A673 (cell line): ENCODE measurements around the gene PFKFB2.

ENCODE experiments used
- EZH2 ChIP-seq: fragments of 200-600 bp; sonication (generic); IDR thresholded peaks from 2 replicates; pipeline ENCODE4 v1.6.1; 2017; ENCODE audit warnings: borderline replicate concordance, low read depth, mild to moderate bottlenecking, mixed read lengths, antibody characterized with exemption, low read length; ENCODE audit not compliant: poor library complexity, severe bottlenecking
- TF ChIP-seq, protein P1 (sequence below): fragments of 300-800, 200-600 bp; sonication (generic); conservative IDR thresholded peaks from 2 replicates; pipeline ENCODE4 v1.5.1; 2017; ENCODE audit warnings: low read depth, mild to moderate bottlenecking, antibody characterized with exemption, low read length, moderate library complexity, mixed read lengths

GRCh38 chr1:207006083-207006482 lies 47.0 kb upstream of the PFKFB2 start:
- TF ChIP-seq, protein P1, sequence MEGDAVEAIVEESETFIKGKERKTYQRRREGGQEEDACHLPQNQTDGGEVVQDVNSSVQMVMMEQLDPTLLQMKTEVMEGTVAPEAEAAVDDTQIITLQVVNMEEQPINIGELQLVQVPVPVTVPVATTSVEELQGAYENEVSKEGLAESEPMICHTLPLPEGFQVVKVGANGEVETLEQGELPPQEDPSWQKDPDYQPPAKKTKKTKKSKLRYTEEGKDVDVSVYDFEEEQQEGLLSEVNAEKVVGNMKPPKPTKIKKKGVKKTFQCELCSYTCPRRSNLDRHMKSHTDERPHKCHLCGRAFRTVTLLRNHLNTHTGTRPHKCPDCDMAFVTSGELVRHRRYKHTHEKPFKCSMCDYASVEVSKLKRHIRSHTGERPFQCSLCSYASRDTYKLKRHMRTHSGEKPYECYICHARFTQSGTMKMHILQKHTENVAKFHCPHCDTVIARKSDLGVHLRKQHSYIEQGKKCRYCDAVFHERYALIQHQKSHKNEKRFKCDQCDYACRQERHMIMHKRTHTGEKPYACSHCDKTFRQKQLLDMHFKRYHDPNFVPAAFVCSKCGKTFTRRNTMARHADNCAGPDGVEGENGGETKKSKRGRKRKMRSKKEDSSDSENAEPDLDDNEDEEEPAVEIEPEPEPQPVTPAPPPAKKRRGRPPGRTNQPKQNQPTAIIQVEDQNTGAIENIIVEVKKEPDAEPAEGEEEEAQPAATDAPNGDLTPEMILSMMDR, result no peak
- no peak for TF ChIP-seq EZH2
